ENCODE measurements around the gene CEP164. TPM values are rescaled to one million over a fixed set of nuclear protein-coding genes. Genes with fewer than 3 reads are reported as not detected.

CEP164 gene
- total RNA-seq, 1 donor from 2014 or later, result 36.1 TPM

DNA sequence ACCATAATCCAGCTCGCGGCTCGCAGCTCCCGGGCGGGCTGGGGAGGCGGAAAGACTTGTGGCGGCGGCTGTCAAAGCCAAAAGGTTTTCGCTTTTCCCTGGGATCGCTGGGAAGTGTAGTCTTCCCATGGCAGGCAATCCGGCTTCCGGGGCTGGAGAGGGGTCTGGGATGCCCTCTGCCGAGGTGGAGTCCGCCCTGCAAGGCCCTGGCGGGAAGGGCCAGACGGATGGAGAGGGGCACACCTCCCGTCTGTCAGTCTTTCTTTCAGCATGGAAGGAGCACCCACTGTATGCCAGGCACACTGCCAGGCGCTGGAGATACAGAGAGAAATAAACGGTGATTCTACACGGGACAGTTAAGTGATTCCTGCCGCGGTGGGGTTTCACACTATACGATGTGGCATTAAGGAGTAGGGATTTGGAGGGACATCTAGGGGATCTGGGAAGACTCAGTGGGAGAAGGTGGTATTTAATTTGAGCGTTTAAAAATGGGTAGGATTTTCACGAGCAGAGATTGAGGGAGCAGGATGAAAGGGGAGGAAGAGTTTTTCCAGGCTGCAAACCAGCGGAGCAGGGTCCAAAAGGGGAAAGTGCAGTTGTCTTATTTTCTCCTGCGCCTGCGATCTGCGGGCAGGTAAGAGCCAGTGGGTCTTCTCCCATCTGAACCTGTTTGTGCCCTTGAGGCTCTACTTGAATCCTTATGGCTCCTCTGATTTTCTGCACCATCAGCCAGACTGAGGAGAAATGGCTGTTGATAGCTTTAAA lies 11.3 kb upstream of the CEP164 start, which contains the start of gene BACE1:
Gene BACE1, minus strand, starts transcription at position 60 of the 765 bp plus-strand sequence. CDS start 461 bp downstream, outside the sequence.
- Histone ChIP-seq H3K79me2 (ENCODE audit: insufficient read depth, low read length) (peaks cover 33% of the 10 kb centered on the region), H3K4me2 (ENCODE audit: low read length) (peak within 1 kb of the TSS; percentile 93), H3K4me3 (ENCODE audit: insufficient read depth, low read depth, low read length) (peak within 1 kb of the TSS; percentile 72), H3K9ac (ENCODE audit: low read length) (peak within 1 kb of the TSS; percentile 82), H3K36me3 (ENCODE audit: insufficient read depth, low read length) (no peaks in the 10 kb centered on the region), H3K27ac (ENCODE audit: low read depth, low read length) (peak within 1 kb of the TSS; percentile 6), H3K9me3 (ENCODE audit: insufficient read depth, low read depth, low read length) (no peaks in the 10 kb centered on the region), H3K4me1 (ENCODE audit: insufficient read depth, low read length) (peaks cover 15% of the 10 kb centered on the region), H3K27me3 (ENCODE audit: insufficient read depth, low read length) (no peaks in the 10 kb centered on the region), H2AFZ (ENCODE audit: low read depth, low read length) (peak within 1 kb of the TSS; percentile 92), H4K20me1 (ENCODE audit: insufficient read depth, low read length) (peaks cover 21% of the 10 kb centered on the region)
- Mint-ChIP-seq H3K27me3 (ENCODE audit: low read depth, unreplicated experiment) (no peaks in the 10 kb centered on the region), H3K4me3 (ENCODE audit: unreplicated experiment) (peak within 1 kb of the TSS; percentile 88), H3K4me1 (ENCODE audit: low read depth, unreplicated experiment) (peaks cover 9% of the 10 kb centered on the region), H3K9me3 (ENCODE audit: unreplicated experiment) (no peaks in the 10 kb centered on the region), H3K27ac (ENCODE audit: unreplicated experiment) (peak within 1 kb of the TSS; percentile 9), H3K36me3 (ENCODE audit: low read depth, unreplicated experiment) (no peaks in the 10 kb centered on the region)
- TF ChIP-seq EZH2 (IDR thresholded peaks at IDR 0.05; ENCODE audit: insufficient read depth, low read length), result no peak
- TF ChIP-seq, protein P1, sequence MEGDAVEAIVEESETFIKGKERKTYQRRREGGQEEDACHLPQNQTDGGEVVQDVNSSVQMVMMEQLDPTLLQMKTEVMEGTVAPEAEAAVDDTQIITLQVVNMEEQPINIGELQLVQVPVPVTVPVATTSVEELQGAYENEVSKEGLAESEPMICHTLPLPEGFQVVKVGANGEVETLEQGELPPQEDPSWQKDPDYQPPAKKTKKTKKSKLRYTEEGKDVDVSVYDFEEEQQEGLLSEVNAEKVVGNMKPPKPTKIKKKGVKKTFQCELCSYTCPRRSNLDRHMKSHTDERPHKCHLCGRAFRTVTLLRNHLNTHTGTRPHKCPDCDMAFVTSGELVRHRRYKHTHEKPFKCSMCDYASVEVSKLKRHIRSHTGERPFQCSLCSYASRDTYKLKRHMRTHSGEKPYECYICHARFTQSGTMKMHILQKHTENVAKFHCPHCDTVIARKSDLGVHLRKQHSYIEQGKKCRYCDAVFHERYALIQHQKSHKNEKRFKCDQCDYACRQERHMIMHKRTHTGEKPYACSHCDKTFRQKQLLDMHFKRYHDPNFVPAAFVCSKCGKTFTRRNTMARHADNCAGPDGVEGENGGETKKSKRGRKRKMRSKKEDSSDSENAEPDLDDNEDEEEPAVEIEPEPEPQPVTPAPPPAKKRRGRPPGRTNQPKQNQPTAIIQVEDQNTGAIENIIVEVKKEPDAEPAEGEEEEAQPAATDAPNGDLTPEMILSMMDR (IDR thresholded peaks at IDR 0.05; ENCODE audit: insufficient read depth, low read depth, low read length), result no peak
- DNase-seq (ENCODE audit: low read depth) (peak; percentile 76), FAIRE-seq (peak; percentile 9)

DNA sequence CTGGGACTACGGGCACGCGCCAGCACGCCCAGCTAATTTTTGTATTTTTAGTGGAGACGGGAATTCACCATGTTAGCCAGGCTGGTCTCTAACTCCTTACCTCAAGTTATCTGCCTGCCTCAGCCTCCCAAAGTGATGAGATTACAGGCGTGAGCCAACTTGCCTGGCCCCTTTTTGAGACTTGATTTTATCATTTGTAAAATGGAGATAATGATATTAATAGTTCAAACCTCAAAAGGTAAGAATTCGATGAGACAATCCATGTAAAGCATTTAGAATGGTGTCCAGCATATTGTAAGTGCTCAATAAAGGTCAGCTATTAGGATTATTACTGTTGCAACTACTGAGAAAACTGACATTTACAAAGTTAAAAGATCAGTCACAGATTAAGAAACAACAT lies 8.9 kb upstream of the CEP164 start:
- Mint-ChIP-seq H3K9me3 (ENCODE audit: unreplicated experiment) (no peaks in the 10 kb centered on the region), H3K4me3 (ENCODE audit: unreplicated experiment) (no peak overlapping the region), H3K27ac (ENCODE audit: unreplicated experiment) (no peak overlapping the region), H3K4me1 (ENCODE audit: low read depth, unreplicated experiment) (peaks cover 9% of the 10 kb centered on the region), H3K27me3 (ENCODE audit: low read depth, unreplicated experiment) (no peaks in the 10 kb centered on the region), H3K36me3 (ENCODE audit: low read depth, unreplicated experiment) (no peaks in the 10 kb centered on the region)
- Histone ChIP-seq H3K27me3 (ENCODE audit: insufficient read depth, low read length) (no peaks in the 10 kb centered on the region), H4K20me1 (ENCODE audit: insufficient read depth, low read length) (peaks cover 8% of the 10 kb centered on the region), H3K36me3 (ENCODE audit: insufficient read depth, low read length) (no peaks in the 10 kb centered on the region), H3K4me2 (ENCODE audit: low read length) (no peak overlapping the region), H3K4me3 (ENCODE audit: insufficient read depth, low read depth, low read length) (no peak overlapping the region), H3K4me1 (ENCODE audit: insufficient read depth, low read length) (peaks cover 15% of the 10 kb centered on the region), H3K27ac (ENCODE audit: low read depth, low read length) (no peak overlapping the region), H2AFZ (ENCODE audit: low read depth, low read length) (no peak overlapping the region), H3K9me3 (ENCODE audit: insufficient read depth, low read depth, low read length) (no peaks in the 10 kb centered on the region), H3K79me2 (ENCODE audit: insufficient read depth, low read length) (peaks cover 21% of the 10 kb centered on the region), H3K9ac (ENCODE audit: low read length) (peak overlapping the region; percentile 8)
- DNase-seq (ENCODE audit: low read depth) (no peak), FAIRE-seq (no peak)
- no peak for TF ChIP-seq EZH2 (IDR thresholded peaks at IDR 0.05; ENCODE audit: insufficient read depth, low read length)
- TF ChIP-seq, protein P1 (IDR thresholded peaks at IDR 0.05; ENCODE audit: insufficient read depth, low read depth, low read length), result no peak

Data from astrocyte (in vitro differentiated cells and primary cell).